NCI-H2227 treated with DMSO at 0.1 percent for 48 hours (cell line): ENCODE data around the gene HBS1L.
"Not testable (repeated sequence)": the region's sequence is repeated elsewhere in the genome, so short reads cannot be mapped to it uniquely, and the experiment has no call there.

Experiments used
- DNase-seq: peaks from one replicate; lab custom pipeline; 2025; lab: John Stamatoyannopoulos, UW

HBS1L gene

GRCh38 chr6:135075018-135075417 is 20.4 kb upstream of the HBS1L start:
- no peak for DNase-seq

DNA sequence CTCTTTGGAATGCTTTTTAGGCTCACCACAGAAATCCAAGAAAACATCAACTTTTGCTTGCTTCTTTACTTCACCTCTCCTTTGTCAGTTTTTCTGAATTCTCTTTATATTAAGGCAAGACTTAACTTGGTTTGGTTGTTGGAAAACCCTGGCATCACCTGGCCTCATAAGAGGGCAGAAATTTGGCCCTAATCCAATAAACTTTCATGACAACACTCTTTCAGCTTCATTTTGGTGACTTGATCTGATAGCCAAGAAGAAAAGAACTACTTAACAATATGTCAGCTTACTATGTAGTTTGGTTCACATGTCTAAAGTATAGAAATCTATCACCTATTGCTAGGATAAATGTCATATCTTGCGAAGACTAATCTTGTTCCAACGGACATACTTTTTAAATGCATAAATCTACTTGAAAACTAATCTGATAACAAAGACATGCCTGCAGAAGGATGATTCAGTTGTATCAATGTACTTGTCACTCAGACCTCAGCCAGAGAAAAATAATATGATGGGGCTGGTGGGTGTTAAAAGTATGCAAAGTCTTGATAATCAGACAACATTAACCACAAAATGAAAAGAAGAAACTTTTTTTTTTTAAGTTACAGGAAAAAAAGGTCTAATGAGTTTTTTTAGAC is 19.3 kb upstream of the HBS1L start:
- DNase-seq, result no peak

GRCh38 chr6:135073217-135073616 is 18.6 kb upstream of the HBS1L start:
- no peak for DNase-seq

- no peak for DNase-seq
Measured at GRCh38 chr6:135072753-135073152, 18.1 kb upstream of the HBS1L start.

- no peak for DNase-seq
Measured at GRCh38 chr6:135071541-135071940, 16.9 kb upstream of the HBS1L start.

- DNase-seq, result no peak
Measured at GRCh38 chr6:135067911-135068310, 13.3 kb upstream of the HBS1L start.

- no peak for DNase-seq
Measured at GRCh38 chr6:135066806-135067205, 12.2 kb upstream of the HBS1L start.

DNA sequence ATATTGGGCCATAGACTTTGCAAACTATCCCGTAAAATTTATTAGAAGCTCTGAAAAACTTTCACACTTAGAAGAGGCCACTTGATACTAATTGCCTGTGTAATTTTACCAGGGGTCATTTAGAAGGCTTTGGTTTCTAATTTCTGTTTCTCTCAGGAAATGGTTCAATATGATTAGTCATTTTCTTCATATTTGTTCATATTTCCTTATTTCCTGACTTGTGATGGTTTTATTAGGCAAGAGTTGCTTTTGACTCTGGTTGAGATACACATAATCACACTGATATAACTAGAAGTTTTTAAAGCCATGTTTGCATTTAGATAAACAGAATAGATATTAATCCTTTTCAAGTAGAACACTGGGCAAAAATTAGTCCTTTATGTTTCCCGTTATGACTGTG is 11.8 kb upstream of the HBS1L start:
- no peak for DNase-seq

DNA sequence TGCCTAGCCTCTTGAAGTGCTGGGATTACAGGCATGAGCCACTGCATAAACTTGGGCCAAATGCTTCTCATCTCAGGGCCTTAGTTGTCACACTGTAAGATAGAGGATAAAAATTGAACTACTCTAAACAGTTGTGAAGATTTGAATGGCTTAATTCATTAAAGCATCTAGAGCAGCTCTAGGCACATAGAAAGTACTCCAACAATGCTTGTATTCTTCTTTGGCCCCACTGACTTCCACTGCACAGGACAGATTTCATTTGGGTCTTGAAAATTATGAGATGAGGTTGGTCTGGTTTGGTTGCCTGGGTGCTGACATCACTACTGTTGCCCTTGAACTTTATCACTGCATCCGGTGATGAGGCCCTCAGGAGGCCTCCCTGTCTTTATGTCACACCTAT is 10.0 kb upstream of the HBS1L start:
- DNase-seq, result no peak

GRCh38 chr6:135063926-135064325 is 9.3 kb upstream of the HBS1L start:
- no peak for DNase-seq

DNA sequence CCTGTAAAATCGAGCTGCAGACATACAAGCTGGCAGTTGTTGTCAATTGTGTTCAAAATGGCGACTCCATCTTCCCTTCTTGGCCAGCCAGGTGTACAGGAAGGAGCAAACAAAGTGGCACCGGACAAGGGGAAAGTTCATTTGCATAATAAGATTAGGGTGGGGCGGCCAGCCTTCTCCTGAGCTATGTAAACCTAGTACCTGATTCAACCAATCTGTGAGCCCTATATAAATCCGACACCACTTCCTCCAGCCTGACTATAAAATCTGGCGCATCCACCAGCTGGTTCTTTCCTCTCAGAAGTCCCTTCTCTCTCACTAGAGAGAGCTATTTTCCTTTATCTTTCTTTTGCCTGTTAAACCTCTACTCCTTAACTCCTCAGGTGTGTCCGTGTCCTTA is 8.1 kb upstream of the HBS1L start:
- no peak for DNase-seq

- no peak for DNase-seq
Measured at GRCh38 chr6:135060076-135060475, 5.5 kb upstream of the HBS1L start.

DNA sequence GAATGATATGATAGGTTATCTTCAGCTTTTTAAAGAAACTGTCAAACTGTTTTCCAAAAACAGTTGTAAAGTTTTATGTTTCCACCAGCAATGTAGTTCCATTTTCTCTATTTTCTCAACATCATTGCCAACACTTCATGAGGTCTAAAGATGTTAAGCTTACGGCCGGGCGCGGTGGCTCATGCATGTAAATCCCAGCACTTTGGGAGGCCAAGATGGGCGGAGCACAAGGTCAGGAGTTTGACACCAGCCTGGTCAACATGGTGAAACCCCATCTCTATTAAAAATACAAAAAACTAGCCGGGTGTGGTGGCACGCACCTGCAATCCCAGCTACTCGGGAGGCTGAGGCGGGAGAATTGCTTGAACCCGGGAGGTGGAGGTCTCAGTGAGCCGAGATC is 3.7 kb upstream of the HBS1L start:
- not testable (repeated sequence) for DNase-seq

DNA sequence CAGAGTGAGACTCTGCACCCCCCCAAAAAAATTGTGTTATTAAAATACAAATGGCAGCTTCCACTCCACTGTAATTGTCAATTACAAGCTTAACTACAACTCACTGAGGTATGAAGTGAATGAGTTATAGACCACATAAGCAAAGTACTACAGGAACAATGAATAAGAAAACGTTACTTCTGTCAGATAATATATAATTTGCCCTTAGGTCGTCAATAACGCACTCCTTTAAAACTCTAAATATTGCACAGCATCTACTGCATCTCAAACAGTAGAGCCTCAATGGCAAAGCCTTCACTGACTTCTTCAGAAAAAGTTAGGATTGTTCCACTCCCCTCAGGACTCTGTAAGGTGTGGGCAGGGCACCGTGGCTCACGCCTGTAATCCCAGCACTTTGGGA is 2.0 kb upstream of the HBS1L start:
- no peak for DNase-seq

- no peak for DNase-seq
Measured at GRCh38 chr6:135054226-135054568, 425 bp downstream of the HBS1L start.

DNA sequence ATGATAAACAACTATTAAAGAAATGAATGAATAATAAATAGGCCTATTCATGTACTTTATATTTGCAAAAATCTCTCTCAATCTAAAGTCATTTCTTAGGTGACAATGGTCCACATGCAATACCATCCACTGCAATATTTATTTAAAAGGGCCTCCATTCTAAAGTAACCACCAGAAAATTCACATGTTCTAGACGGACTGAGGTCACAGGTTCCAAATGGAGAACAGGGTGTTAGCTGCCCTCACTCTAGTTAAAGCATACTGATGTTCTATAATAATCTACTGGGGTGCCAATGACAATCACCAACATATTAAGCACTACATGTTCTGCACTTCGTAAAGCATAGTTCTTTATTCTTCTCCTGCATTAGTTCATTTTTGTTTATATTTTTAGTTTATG is 1.2 kb downstream of the HBS1L start:
- DNase-seq, result no peak

DNA sequence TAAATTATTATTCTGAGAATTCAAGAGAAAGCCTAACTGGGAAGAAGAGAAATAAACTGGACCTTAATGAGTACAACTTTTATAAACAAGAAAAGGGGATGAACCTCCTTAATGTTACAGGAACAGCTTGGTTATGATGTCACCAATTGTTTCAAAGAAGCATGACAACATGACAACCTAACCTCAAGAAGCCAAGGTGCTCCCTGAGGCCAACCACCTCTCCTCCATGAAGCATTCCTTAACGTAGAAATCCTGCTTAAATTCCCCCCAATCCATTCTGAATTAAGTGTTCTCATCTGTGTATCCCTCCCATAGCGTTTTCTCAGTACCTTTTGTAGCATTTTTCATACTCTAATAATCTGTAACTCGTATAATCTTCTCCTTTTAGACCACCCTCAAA is 1.7 kb downstream of the HBS1L start:
- DNase-seq, result no peak

GRCh38 chr6:135048915-135049314 is 5.7 kb downstream of the HBS1L start:
- no peak for DNase-seq

GRCh38 chr6:135047336-135047735 is 7.3 kb downstream of the HBS1L start:
- DNase-seq, result no peak

DNA sequence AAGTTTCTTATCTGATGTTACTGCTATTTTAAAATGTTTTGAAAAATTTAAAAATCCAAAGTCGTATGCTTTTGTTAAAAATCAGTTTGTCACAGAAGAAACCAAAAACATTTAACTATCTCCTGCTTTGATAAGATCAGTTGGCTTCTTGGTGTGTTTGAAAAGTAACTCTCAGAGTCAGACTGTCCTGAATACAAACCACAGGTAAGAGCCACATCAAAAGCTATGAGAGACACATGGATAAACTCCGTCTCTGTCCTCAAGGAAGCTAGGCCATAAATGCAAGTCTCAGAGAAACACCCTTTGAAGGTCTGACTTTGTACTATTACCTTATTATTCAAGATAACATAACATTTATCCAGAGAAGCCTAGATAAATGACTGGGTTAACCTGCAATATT is 7.7 kb downstream of the HBS1L start:
- no peak for DNase-seq

DNA sequence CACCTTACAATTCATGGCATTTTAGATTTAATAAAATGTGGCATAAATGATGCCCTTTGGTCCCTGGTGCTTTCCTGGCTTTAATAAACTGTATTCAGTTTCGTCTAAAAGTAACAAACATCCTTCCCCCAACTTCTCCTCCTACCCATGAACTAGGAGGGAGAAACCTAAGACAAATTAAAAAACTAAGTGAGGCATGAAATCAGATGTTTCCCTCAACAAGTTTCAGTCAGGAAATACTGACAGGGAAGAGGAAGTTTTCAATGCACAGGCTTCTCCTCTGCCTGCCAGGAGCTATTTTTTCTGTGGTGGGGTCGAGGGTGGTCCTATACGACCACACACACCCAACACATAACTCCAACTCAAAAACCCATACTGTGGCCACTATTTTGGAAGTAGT is 10.0 kb downstream of the HBS1L start:
- no peak for DNase-seq

DNA sequence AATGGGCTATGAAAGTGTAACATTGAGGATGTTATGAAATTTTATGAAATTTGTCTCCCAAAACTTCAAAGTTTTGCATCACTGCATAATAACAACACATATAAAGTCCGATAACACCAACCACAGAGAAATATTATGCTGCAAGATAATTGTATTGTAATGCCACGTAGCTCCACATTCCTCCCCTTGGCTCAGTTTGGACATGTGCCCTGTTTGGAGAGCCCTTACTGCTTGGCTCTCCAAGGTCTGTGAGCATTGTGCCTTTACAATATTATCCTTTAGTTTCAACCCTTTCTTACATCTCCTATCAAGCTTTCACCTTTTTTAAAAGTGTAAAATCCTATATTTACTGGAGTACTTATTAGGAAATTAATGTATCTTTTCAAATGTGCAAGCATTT is 10.8 kb downstream of the HBS1L start:
- no peak for DNase-seq

GRCh38 chr6:135043364-135043763 is 11.3 kb downstream of the HBS1L start:
- no peak for DNase-seq

DNA sequence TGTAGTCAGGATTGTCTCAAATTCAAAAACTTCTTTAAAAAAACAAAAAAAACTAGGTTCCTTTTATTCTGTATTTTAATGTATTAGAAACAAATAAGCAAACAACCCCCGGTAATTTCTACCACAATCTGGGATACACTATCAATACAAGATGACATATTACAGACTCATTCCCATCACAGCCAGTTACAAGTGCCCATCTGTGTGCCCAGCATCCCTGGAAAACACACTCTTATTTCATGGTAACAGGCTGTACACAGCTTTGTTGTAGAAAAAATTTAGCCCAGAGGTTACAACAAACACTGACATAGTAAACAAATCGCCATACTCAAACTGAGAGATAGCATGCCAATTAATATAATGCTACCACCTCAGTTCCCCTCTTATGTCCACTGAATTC is 16.3 kb downstream of the HBS1L start:
- no peak for DNase-seq

DNA sequence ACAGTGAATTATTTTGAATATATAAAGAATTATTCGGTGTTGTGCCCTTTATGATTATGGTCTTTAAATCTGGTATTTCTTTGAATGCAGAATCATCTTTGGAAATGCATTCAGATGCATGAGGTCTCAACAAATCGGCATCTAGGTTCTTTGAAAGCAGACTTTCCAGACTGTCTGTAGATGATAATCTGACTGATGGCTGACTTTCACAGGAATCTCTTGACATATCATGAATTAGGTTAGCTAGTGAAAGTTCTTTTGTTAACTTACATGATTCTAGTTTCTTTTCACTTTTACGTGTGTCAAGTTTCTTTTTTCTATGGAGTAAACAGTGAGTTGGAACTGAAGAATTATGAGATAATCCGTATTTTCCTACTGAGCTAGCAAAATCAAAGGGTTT is 17.1 kb downstream of the HBS1L start:
- no peak for DNase-seq
